Choroid plexus epithelial cell (primary cell): ENCODE measurements around the gene EML6.

Experiments used
- DNase-seq: peaks from one replicate; pipeline ENCODE4 v3.0.0-alpha.2; 2010; ENCODE audit warnings: low read depth
- H3K4me3 ChIP-seq: 2 replicates; pipeline ENCODE4 v1.5.1; 2011; ENCODE audit warnings: low read depth, mild to moderate bottlenecking, control low read depth, low read length, moderate library complexity
- CTCF ChIP-seq: conservative IDR thresholded peaks from 2 replicates; pipeline ENCODE4 v1.5.1; 2011; ENCODE audit warnings: low read depth, mild to moderate bottlenecking, control low read depth, inconsistent platforms, low read length, moderate library complexity

Gene EML6

GRCh38 chr2:54859997-54860701, 136.7 kb downstream of the EML6 start:
- H3K4me3 ChIP-seq, result no peak overlapping the region
- TF ChIP-seq CTCF, result no peak
- DNase-seq, result peak; percentile 73

- no peak for TF ChIP-seq CTCF
- H3K4me3 ChIP-seq, result no peak overlapping the region
- DNase-seq, result no peak
Measured at GRCh38 chr2:54862229-54862628, 138.8 kb downstream of the EML6 start.

- DNase-seq, result no peak
- H3K4me3 ChIP-seq, result no peak overlapping the region
- no peak for TF ChIP-seq CTCF
Measured at GRCh38 chr2:54862742-54863141, 139.3 kb downstream of the EML6 start.

GRCh38 chr2:54863660-54864059, 140.2 kb downstream of the EML6 start:
- no peak for TF ChIP-seq CTCF
- H3K4me3 ChIP-seq, result no peak overlapping the region
- DNase-seq, result no peak

GRCh38 chr2:54864096-54864495, 140.6 kb downstream of the EML6 start:
- H3K4me3 ChIP-seq, result no peak overlapping the region
- TF ChIP-seq CTCF, result no peak
- DNase-seq, result no peak

GRCh38 chr2:54864727-54865126, 141.3 kb downstream of the EML6 start:
- DNase-seq, result no peak
- TF ChIP-seq CTCF, result no peak
- no peak overlapping the region for H3K4me3 ChIP-seq

- TF ChIP-seq CTCF, result no peak
- DNase-seq, result no peak
- H3K4me3 ChIP-seq, result no peak overlapping the region
Measured at GRCh38 chr2:54866179-54866578, 142.7 kb downstream of the EML6 start.
